H1 (cell line): ENCODE data around the gene NRXN3. TPM values are rescaled to one million over a fixed set of nuclear protein-coding genes. Genes with fewer than 3 reads are reported as not detected.
A peak's percentile ranks its signal among the peaks of the same experiment; 100 is the strongest.

Experiments
- CTCF ChIA-PET: fragments of 300-600 bp; sonication (Branson Sonifier 250); formaldehyde crosslinking; loops from one replicate; lab custom pipeline; 2021; ENCODE audit not compliant: partially characterized antibody; lab: Charles Lee
- POLR2A ChIA-PET: fragments of 300-600 bp; sonication (Branson Sonifier 250); formaldehyde crosslinking; loops from one replicate; lab custom pipeline; 2021; ENCODE audit warnings: inconsistent platforms; ENCODE audit not compliant: partially characterized antibody; lab: Charles Lee
- DNase-seq, 2 experiments: peaks; one replicate each; pipeline versions ENCODE4 v3.0.0 to v3.0.0-alpha.2; 2010 to 2022; ENCODE audit warnings: low spot score in 2 of 2, low read depth in 1 of 2, mixed read lengths in 1 of 2
- FAIRE-seq: peaks from 2 replicates; lab custom pipeline; 2011; peaks lifted over from hg19 to GRCh38; lab: Jason Lieb, UNC
- H2AFZ ChIP-seq: 2 replicates; pipeline ENCODE4 v1.8.1; 2012; ENCODE audit warnings: low read length, inconsistent platforms
- H2AK5ac ChIP-seq: 2 replicates; pipeline ENCODE4 v1.6.1; 2013; ENCODE audit warnings: low read depth, low read length
- H2BK120ac ChIP-seq: replicated peaks from 2 replicates; pipeline ENCODE3; 2013; ENCODE audit warnings: low read depth, low read length, inconsistent platforms
- H2BK12ac ChIP-seq: 2 replicates; pipeline ENCODE4 v1.6.1; 2013; ENCODE audit warnings: low read depth, low read length
- H2BK15ac ChIP-seq: 2 replicates; pipeline ENCODE4 v1.6.1; 2013; ENCODE audit warnings: low read length
- H2BK20ac ChIP-seq: 2 replicates; pipeline ENCODE4 v1.6.1; 2013; ENCODE audit warnings: low read length
- H2BK5ac ChIP-seq: 2 replicates; pipeline ENCODE4 v1.6.1; 2013; ENCODE audit warnings: low read depth, low read length
- H3K14ac ChIP-seq: 2 replicates; pipeline ENCODE4 v1.6.1; 2013; ENCODE audit warnings: inconsistent platforms; ENCODE audit not compliant: insufficient read length
- H3K18ac ChIP-seq: 2 replicates; pipeline ENCODE4 v1.6.1; 2013; ENCODE audit warnings: low read length; ENCODE audit errors: extremely low read depth
- H3K23ac ChIP-seq: 2 replicates; pipeline ENCODE4 v1.6.1; 2013; ENCODE audit warnings: inconsistent platforms; ENCODE audit not compliant: insufficient read length
- H3K23me2 ChIP-seq: 2 replicates; pipeline ENCODE4 v1.6.1; 2013; ENCODE audit warnings: low read depth, low read length
- H3K27ac ChIP-seq: 2 replicates; pipeline ENCODE4 v1.6.1; 2011; ENCODE audit warnings: low read depth, low read length, inconsistent platforms
- H3K27me3 ChIP-seq, 4 experiments: replicated peaks in 1 of 4; 1 replicate in 1 of 4; 2 replicates in 3 of 4; pipeline versions ENCODE4 v1.6.1 to v1.8.1; 2011 to 2013; ENCODE audit warnings: low read length in 3 of 4, mild to moderate bottlenecking in 3 of 4, inconsistent platforms in 2 of 4, mixed read lengths in 2 of 4, moderate library complexity in 1 of 4; ENCODE audit not compliant: control insufficient read depth in 3 of 4, insufficient read depth in 3 of 4; ENCODE audit errors: extremely low read depth in 1 of 4
- H3K36me3 ChIP-seq, 4 experiments: 2 replicates each; pipeline versions ENCODE4 v1.6.1 to v1.8.1; 2011 to 2013; ENCODE audit warnings: mild to moderate bottlenecking in 4 of 4, low read length in 3 of 4, moderate library complexity in 2 of 4, control low read depth in 1 of 4, inconsistent platforms in 1 of 4; ENCODE audit not compliant: insufficient read depth in 4 of 4, control insufficient read depth in 2 of 4
- H3K4ac ChIP-seq: replicated peaks from 2 replicates; pipeline ENCODE3; 2013; ENCODE audit warnings: low read length, low read depth, mixed read lengths, inconsistent platforms; ENCODE audit not compliant: insufficient read length
- H3K4me1 ChIP-seq, 4 experiments: replicated peaks in 1 of 4; 1 replicate in 1 of 4; 2 replicates in 3 of 4; pipeline versions ENCODE4 v1.6.1 to v1.8.1; 2011 to 2013; ENCODE audit warnings: low read length in 3 of 4, inconsistent platforms in 2 of 4, mixed read lengths in 1 of 4; ENCODE audit not compliant: insufficient read depth in 4 of 4, control insufficient read depth in 3 of 4
- H3K4me2 ChIP-seq, 2 experiments: 2 replicates each; pipeline versions ENCODE4 v1.6.1 to v1.8.1; 2011 to 2013; ENCODE audit warnings: low read depth in 2 of 2, low read length in 2 of 2, control low read depth in 1 of 2, inconsistent platforms in 1 of 2, mild to moderate bottlenecking in 1 of 2; ENCODE audit not compliant: insufficient read depth in 1 of 2
- H3K4me3 ChIP-seq, 4 experiments: fragments of 200-600, 300-600 bp in 1 of 4; sonication (generic), shearing (Covaris generic), sonication (Bioruptor Twin) in 1 of 4; 2 replicates each; pipeline versions ENCODE4 v1.5.1 to v1.8.1; 2011 to 2016; ENCODE audit warnings: low read length in 4 of 4, low read depth in 3 of 4, control low read depth in 2 of 4, inconsistent platforms in 2 of 4, mild to moderate bottlenecking in 2 of 4, mixed read lengths in 1 of 4, moderate library complexity in 1 of 4; ENCODE audit not compliant: insufficient read depth in 2 of 4; ENCODE audit errors: extremely low read depth in 1 of 4
- H3K56ac ChIP-seq: replicated peaks from 2 replicates; pipeline ENCODE3; 2013; ENCODE audit warnings: low read depth, mild to moderate bottlenecking, mixed read lengths, low read length, inconsistent platforms; ENCODE audit not compliant: insufficient read length
- H3K79me1 ChIP-seq: 2 replicates; pipeline ENCODE4 v1.6.1; 2013; ENCODE audit warnings: low read depth, low read length, control low read depth
- H3K79me2 ChIP-seq, 2 experiments: 2 replicates each; pipeline versions ENCODE4 v1.6.1 to v1.8.1; 2012 to 2013; ENCODE audit warnings: low read length in 2 of 2, mild to moderate bottlenecking in 2 of 2, inconsistent platforms in 1 of 2; ENCODE audit not compliant: insufficient read depth in 2 of 2, control insufficient read depth in 1 of 2
- H3K9ac ChIP-seq, 4 experiments: replicated peaks in 1 of 4; 1 replicate in 1 of 4; 2 replicates in 3 of 4; pipeline versions ENCODE4 v1.6.1 to v1.8.1; 2011 to 2013; ENCODE audit warnings: low read depth in 3 of 4, low read length in 3 of 4, control low read depth in 2 of 4, mild to moderate bottlenecking in 2 of 4, moderate library complexity in 2 of 4, inconsistent platforms in 1 of 4; ENCODE audit errors: extremely low read depth in 1 of 4
- H3K9me3 ChIP-seq, 2 experiments: 2 replicates each; pipeline versions ENCODE4 v1.6.1 to v1.8.1; 2012 to 2013; ENCODE audit warnings: mild to moderate bottlenecking in 2 of 2, moderate library complexity in 2 of 2, control low read depth in 1 of 2, inconsistent platforms in 1 of 2, low read depth in 1 of 2, low read length in 1 of 2, mixed read lengths in 1 of 2; ENCODE audit not compliant: insufficient read depth in 2 of 2
- H4K20me1 ChIP-seq, 2 experiments: replicated peaks in 1 of 2; 2 replicates each; pipeline versions ENCODE3 to v1.8.1; 2011 to 2013; ENCODE audit warnings: inconsistent platforms in 2 of 2, low read length in 2 of 2, mild to moderate bottlenecking in 1 of 2; ENCODE audit not compliant: insufficient read depth in 2 of 2, control insufficient read depth in 1 of 2
- H4K5ac ChIP-seq: 2 replicates; pipeline ENCODE4 v1.6.1; 2013; ENCODE audit warnings: low read length, low read depth, mixed read lengths, inconsistent platforms; ENCODE audit not compliant: insufficient read length
- H4K8ac ChIP-seq: 2 replicates; pipeline ENCODE4 v1.8.0; 2013; ENCODE audit warnings: mild to moderate bottlenecking, moderate library complexity, low read length, inconsistent platforms; ENCODE audit not compliant: insufficient read depth; ENCODE audit errors: extremely low read depth
- H4K91ac ChIP-seq: replicated peaks from 2 replicates; pipeline ENCODE3; 2013; ENCODE audit warnings: low read length, mixed read lengths, inconsistent platforms; ENCODE audit not compliant: insufficient read length
- NANOG ChIP-seq: IDR thresholded peaks from 2 replicates; pipeline ENCODE4 v1.6.1; 2011; ENCODE audit warnings: low read length, low read depth, mild to moderate bottlenecking, inconsistent platforms; ENCODE audit not compliant: insufficient read depth, poor library complexity, severe bottlenecking
- NRF1 ChIP-seq: IDR thresholded peaks from 2 replicates; pipeline ENCODE4 v1.6.1; 2011; ENCODE audit warnings: mild to moderate bottlenecking, low read depth, low read length, improper control_type of control experiment
- whole genome bisulfite sequencing, 2 experiments: shearing (Covaris generic) in 1 of 2; methylation state at CpG; one replicate each; pipeline versions ENCODE4 v1.1.6 to v1.1.7; 2013 to 2015; ENCODE audit warnings: low lambda C conversion rate in 2 of 2, mixed read lengths in 2 of 2, inconsistent platforms in 1 of 2, low coverage in 1 of 2, missing lambda C conversion rate in 1 of 2; ENCODE audit not compliant: insufficient replicate concordance in 2 of 2, insufficient coverage in 1 of 2, insufficient read length in 1 of 2; ENCODE audit errors: extremely low coverage in 1 of 2, missing lambda C conversion rate in 1 of 2; 5-methylcytosine and 5-hydroxymethylcytosine counted together
- polyA plus RNA-seq, 7 experiments: library from polyadenylated mRNA; depleted of rRNA in 3 of 7; stranded (reverse) in 5 of 7; unstranded in 2 of 7; fragments of >200 nt in 5 of 7; fragments of 200-250 nt in 2 of 7; gene quantifications; 1 replicate in 5 of 7; 2 replicates in 1 of 7; 4 replicates in 1 of 7; pipeline versions ENCODE4 v1.2.1 to v1.2.3, GENCODE V29; 2011 to 2013; ENCODE audit warnings: missing spikeins in 2 of 7, mixed read lengths in 2 of 7
- total RNA-seq: library from RNA; stranded (reverse); fragmentation: NEBNext Ultra II Directional; extraction: Animal tissue kit (Norgen Biotek cat#: 25700); gene quantifications from 2 replicates; pipeline ENCODE4 v1.2.1, GENCODE V29; 2021

NRXN3 gene
- total and polyA plus RNA-seq, 2 of the 8 experiments (the other 6 are each of a cell fraction or from before 2014, with no cell fraction given) = 2.6 to 4.1 TPM

DNA sequence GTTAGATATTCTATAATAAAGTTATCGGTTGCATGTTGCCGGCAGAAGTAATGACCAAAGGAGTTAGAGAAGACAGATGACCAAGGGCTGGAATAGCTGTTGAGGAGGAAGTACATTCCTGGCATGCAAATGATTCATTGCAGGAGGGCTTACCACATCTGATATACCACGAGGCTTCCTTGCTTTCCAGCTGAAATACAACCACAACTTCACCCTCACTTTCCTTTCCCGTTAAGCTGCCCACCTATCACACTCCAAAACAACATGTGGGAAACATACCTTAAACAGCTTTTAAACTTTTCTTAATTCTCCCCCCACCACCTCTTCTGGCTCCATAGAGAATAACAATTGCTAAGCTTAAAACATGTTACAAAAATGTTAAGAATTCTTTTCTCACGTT, 594.1 kb downstream of the NRXN3 start:
- Histone ChIP-seq H4K91ac (no peak overlapping the region), H3K4ac (no peak overlapping the region), H3K23me2 (no peaks in the 10 kb centered on the region), H2BK120ac (no peak overlapping the region), H3K56ac (no peak overlapping the region), H3K27ac (no peak overlapping the region), H3K9ac (no peak overlapping the region), H3K4me1 (peaks cover 0 to 12% (median 3%) of the 10 kb centered on the region in 4 experiments; a peak in 2 of 7 replicates), H3K27me3 (no peaks in the 10 kb centered on the region), H2BK20ac (no peak overlapping the region), H2BK12ac (no peak overlapping the region), H3K36me3 (no peaks in the 10 kb centered on the region), H3K4me2 (peak overlapping the region; percentile 21 to 24; a peak in 1 of 4 replicates), H4K5ac (no peak overlapping the region), H3K79me2 (no peaks in the 10 kb centered on the region), H3K23ac (no peak overlapping the region), H4K8ac (no peak overlapping the region), H3K14ac (no peak overlapping the region), H3K79me1 (no peaks in the 10 kb centered on the region), H2AFZ (0 out of 2 replicates have a peak overlapping the region, but pooled peaks have one; percentile 35), H3K18ac (no peak overlapping the region), H3K9me3 (no peaks in the 10 kb centered on the region), H2BK15ac (no peak overlapping the region), H4K20me1 (no peaks in the 10 kb centered on the region), H3K4me3 (no peak overlapping the region), H2AK5ac (no peak overlapping the region), H2BK5ac (no peak overlapping the region)
- ChIA-PET CTCF (interaction anchor here (1.4 to 2.1 kb wide), 4 partner anchors 18 to 138 kb away, joined by 3 to 5 read pairs (median 5); no protein-coding TSS in a partner anchor), POLR2A (no interaction called here)
- DNase-seq (no peak), FAIRE-seq (no peak)
- WGBS, 2 experiments = 70% methylated on average over 5 of the region's 5 CpGs; no CpG with 5 or more reads in 1 of the 2 experiments
- TF ChIP-seq NRF1 (no peak), NANOG (no peak)
